NCI-H146 (cell line): ENCODE data around the gene C13orf46.
A peak's percentile ranks its signal among the peaks of the same experiment; 100 is the strongest.

Source experiments
- DNase-seq: peaks from one replicate; lab custom pipeline; 2025; lab: John Stamatoyannopoulos, UW

Gene C13orf46

DNA sequence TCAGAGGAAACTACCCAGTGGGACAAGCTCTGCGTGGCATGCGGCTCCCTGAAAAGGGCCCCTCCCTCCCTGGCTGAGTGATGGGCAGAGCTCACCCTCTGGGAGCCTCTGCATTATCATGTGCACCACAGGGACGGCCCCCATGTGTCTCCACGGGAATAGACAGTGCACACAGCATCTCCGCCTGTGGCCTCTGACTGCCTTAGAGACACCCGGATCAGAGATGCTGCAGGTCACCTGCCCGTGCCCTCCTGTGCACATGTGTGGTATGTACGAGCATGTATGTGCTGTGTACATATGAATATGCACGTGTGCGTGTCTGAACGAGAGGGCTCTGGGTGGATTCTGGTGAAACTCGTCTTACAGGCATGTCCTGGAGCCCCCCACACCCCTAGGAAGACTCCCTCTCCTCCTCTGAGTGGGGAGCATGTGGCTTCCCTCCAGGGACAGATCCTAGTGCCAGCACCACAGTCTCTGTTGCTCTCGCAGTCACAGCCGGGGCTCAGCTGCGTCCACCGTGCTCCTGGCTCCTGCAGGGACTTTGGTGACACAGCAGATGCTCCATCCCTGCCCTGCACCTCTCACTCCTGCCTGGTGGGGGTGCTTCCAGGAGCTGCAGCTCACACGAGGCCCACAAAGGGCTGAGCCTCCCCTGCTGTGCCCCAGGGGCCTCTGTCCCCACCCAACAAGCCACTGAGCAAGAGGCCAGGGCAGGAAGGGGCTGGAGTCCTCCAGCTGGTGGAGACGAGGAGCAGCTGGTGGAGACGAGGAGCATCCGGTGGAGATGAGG lies 19.6 kb downstream of the C13orf46 start:
- peak; percentile 26 for DNase-seq

DNA sequence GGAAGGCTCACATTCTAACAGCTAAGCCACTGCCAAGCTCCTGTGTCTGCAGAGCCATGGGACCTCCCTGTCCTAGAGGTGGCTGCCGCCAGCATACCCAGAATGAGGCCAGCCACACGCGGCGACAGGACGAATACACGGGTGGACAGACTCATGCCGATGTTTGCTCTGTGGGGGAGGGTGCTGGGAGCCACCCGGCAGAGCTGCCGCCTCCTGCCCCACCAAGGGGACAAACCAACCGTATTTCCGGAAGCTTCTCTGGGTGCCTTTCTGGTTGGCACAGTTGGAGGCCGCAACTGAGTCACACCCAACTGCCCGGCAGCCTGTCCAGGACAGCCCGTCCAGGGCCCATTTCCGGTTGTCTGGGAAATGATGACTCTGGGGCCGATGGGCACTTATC lies 20.3 kb downstream of the C13orf46 start:
- DNase-seq = no peak

DNA sequence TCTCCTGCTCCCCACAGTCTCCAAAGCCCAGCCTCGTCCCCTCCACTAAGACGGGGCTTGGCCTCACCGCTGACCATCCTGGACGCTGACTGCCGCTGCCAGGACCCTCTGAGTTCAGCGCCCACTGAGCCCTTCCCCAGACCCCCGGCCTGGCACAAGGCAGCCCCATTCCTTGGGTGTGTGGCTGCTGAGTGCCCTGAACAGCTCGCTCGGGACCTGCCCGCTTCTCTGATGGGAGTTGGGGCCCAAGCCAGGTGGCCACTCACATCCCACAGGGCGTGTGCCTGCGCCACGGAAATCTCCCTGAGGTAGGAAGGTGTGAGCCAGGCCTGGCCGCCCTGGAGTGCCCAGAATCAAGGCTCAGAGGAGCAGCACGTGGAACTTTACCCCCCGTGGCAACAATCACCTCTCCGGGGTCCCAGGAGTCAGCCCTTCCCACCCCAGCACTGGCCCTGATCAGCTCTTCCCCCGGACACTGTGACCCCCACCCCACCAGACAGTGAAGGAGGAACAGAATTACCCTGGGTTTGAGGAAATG lies 20.8 kb downstream of the C13orf46 start:
- DNase-seq = no peak

- DNase-seq = no peak
Observed at GRCh38 chr13:113952151-113952982, 21.5 kb downstream of the C13orf46 start.

DNA sequence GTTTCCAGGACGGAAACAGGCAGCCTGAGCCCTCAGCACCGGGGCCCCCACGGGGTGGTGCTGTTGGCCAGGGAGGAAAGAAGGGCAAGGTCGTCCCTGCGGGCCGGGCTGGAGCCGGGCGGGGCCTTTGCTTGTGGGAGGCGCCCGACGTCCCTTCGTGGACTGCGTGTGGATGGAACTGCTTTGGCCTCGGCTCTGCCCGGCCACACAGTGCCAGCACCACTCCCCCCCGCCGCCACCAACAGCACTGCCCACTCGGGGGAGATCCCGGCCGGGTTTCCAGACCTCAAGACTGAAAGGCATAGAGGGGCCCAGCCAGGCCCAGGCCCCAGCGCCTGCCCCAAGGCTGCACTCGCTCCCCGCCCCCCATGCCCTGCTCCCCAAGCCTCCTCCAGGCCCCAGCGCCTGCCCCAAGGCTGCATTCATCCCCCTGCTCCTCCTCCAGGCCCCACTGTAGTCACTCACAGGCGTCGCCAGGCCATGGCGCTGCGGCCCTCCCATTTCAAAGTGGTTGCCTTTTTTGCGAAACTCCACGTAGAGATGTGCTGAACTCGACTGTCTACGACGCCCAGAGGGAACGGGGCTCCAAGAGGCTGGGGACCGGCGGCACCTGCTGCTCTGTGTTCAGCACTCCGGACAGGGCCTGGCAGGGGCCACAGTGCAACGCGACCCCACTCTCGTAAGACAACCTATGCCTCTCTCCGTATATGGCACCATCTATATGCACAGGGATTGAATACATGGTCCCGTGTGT lies 22.5 kb downstream of the C13orf46 start:
- DNase-seq = peak; percentile 66

DNA sequence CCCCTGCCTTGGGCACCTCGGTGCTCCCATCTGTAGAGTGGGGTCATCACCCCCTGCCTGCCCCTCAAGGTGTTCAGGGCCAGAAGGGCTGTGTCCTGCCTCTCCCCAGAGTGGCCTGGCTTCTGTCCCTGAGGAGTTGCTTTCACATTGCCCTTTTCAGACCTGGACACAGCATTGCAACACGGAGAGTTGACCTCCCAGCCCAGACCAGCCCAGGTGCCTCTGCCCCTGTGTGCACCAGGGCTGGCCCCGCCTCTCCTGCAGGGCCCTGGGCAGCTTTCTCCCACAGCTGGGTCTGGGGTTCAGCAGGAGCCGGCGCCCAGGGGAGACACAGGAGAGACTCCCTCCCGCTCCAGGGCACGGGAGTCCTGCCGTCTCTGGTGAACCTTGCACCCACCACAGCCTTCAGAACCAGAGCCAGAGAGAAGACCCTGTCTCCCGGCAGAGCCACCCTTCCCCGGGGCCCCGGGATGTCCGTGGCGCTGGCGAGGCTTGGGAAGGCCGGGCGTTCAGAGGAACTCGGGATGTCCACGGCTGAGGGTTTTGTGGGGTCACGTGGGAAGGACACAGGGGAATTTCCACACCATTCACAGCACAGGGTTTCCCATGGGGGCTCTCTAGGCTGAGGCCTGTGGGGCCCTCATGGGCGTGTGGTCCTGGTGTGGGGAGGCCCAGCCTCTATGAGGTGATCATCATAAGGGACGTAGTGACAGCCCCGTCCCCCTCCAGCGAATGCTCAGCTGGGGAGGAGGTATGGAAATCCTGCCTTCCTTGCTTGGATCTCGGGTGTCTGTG lies 23.2 kb downstream of the C13orf46 start:
- DNase-seq = no peak

- no peak for DNase-seq
Observed at GRCh38 chr13:113949546-113949945, 24.3 kb downstream of the C13orf46 start.

- no peak for DNase-seq
Observed at GRCh38 chr13:113948034-113948742, 25.7 kb downstream of the C13orf46 start.

DNA sequence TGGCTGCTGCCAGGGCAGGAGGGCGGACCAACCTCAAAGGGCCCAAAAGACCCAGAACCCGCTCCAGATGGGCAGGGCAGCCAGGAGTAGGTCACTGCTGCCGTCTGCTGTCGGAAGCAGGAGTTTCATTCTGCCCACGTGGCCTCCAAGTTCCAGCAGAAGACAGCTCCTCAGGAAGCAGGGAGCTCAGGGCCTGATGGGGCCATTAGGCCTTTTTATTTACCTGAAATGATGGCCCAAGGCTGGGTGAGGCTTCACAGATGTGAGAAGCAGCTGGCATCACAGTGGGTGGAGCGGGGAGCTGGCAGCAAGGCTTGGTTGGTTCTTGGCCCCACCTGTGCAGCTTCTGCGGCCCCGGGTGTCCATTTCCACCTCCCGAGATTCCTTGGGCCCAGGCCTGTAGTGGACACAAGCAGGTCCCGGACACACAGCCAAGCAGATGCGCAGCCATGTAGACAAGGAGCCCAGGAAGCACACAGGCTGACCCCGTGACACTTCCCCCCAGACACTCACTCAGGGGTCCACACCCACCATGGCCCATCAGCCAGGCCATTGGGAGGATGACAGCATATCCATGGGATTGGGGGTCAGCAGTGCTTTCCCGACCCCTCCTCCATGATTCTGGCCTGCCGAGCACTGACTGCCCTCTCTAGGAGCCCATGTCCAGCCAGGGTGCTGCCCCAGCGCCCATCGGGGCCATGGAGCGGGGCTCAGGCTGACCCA lies 26.4 kb downstream of the C13orf46 start:
- peak; percentile 40 for DNase-seq

DNA sequence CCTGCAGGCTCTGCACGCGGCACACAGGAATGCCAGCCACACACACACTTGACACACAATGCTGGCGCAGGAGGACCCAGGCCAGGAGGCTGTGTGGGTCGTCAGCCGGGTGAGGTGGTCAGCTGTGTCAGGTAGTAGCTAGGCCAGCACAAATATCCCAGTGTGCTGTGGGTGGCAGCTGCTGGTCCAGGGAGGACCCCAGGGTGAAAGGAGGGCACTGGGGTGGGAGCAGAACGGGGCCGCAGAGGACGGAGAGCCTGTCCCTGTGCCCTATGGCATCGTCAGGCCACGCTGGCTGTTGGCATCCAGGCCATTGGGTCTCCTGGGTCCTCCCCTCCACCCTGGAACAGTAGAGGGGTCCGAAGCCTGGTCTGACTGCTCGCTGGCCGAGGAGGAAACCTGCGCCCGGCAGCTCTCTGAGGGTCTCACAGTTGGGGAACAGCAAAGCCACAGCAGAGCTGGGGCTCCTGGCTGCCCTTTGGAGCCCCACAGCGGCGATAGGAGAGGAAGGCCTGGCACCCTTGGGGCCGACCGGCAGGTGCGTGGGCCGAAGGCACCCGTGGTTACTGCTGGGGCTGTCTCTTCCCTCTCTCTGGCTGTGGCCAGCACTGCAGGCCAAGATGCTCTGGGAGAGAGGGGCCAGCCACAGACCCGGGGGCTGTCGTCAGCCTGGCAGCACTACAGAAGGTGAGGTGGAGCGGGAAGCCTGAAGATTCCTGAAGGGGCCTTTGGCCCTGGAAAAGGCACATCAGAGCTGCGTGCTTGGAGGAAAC lies 27.3 kb downstream of the C13orf46 start:
- DNase-seq = no peak

- DNase-seq = no peak
Observed at GRCh38 chr13:113945857-113946408, 27.9 kb downstream of the C13orf46 start.

DNA sequence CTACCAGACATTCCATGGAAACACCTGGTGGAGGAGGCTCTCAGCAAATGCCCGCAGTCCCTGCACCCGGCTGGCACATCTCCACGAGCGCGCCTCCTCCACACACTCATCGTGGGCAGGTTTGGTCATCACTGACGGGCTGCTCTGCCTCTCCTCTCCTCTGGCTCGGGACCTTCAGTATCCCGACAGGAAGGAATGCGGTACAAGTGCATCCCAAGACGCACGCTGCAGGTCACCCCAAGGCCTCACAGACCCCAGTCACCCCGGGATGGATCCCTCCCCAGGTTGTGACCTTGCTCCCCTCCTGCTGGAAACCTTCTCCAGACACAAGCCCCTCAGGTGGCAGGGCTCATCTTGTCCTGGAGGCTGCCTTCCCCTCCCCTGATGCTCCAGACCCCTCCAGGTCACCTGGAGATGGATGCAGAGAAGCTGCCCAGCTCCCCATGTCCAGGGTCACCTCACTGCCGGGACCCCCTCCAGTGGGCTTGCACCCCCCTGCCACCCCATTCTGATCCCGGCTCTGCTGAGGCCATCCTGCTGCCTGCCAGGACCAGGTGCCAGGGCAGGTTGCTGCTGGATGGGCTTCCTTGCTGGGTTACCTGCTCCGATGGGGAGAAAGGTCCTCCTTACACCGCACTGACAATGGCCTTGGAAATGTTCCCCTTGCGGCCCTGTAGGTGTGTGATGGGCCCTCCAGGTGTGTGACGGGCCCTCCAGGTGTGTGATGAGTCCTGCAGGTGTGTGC lies 29.9 kb downstream of the C13orf46 start:
- no peak for DNase-seq

- no peak for DNase-seq
Observed at GRCh38 chr13:113942591-113943103, 31.2 kb downstream of the C13orf46 start.

DNA sequence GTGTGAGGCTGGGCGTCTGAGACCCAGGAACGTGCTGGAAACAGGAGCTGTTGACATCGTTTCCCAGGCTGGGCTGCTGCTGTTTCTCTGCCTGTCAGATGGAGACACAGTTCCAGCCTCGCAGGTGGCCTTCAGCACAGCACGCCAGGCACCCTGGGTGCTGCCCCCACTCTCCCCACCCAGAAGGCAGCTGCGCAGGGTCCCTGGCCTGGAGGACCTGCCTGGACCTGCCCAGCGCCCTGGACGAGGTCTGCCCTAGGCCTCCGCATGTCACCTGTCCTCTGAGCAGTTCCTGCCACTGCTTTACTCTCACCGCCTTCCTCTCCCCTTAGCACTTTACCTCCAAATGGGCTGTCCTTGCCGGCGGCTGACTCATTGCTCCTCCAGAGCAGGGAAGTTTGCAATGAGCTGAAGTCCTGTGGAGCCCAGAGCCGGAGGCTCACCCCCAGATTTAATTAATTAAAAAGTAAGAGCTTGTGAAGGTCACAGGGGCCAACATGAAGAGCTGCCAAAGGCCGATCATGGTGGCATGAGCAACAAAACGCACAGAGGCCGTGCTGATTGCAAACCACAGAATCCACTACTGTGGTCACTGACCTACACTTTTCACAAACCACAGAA lies 32.2 kb downstream of the C13orf46 start:
- DNase-seq = peak; percentile 94

- DNase-seq = no peak
Observed at GRCh38 chr13:113939944-113940297, 34.0 kb downstream of the C13orf46 start.

DNA sequence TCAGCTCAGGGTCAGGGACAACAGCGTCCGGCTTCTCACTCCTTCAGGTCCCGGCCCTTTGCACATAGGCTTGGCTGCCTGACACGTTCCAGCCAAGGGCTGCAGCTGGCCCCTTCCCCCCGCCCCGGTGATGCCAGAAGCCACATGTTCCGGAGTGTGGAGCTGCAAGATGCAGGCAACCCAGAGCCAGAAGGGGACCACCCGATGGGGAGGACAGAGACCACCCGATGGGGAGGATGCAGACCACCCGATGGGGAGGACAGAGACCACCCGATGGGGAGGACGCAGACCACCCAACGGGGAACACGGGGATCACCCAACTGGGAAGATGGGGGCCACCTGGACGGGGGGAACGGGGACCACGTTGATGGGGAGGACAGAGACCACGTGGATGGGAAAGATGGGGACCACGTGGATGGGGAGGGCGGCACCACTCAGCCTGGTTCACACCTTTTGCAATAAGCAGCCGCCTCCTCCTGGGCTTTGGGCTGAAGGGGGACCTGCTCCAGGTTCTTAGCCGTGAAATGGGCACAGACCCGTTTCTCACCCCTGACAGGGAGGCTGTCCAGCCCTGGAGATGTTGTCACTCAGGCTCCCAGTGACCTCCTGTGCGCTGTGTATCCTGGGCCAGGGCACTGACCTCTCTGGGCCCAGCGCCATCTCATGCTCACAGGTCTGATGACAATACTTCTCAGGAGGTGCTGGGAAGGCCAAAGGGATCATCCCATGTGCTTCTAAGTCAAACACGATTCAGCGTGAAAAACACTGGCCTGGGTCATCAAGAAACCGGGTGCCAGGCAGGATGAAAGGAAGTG lies 34.5 kb downstream of the C13orf46 start:
- no peak for DNase-seq

- peak; percentile 89 for DNase-seq
Observed at GRCh38 chr13:113938716-113939115, 35.2 kb downstream of the C13orf46 start.
